ENCODE data around the gene ARHGEF26.

DNA sequence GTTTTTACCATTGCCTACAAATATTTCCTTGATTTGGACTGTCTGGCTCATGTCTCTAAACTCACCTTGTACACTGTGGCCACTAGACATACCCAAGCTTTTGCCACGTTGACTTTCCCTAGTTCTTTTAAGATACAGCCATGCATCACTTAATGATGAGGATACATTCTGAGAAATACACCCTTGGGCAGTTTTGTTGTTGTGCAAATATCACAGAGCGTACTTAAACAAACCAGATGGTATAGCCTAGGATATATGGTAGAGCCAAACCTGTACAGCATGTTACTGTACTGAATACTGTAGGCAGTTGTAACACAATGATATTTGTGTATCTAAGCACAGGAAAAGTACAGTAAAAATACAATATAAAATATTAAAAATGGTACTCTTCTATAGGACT is 5.5 kb downstream of the ARHGEF26 start:
- TF ChIP-seq POLR2A (IDR thresholded peaks at IDR 0.05) = no peak
- TF ChIP-seq CTCF (IDR thresholded peaks at IDR 0.05) = no peak
- no peak for TF ChIP-seq POLR2AphosphoS5 (IDR thresholded peaks at IDR 0.05)
- no peak for TF ChIP-seq EP300 (IDR thresholded peaks at IDR 0.05)

All from sigmoid colon (tissue), 4 donors.